ENCODE measurements around the gene COL7A1.

The COL7A1 gene

GRCh38 chr3:48595075-48595525 is at the start of gene COL7A1:
COL7A1 (minus strand) TSS chr3:48595329; CDS start chr3:48595159, 170 bp downstream.
- peaks cover 7% of the 10 kb centered on the region for H3K27me3 ChIP-seq (ENCODE audit: control insufficient read depth, insufficient read depth, low read length)
- no peak within 1 kb of the TSS for H3K9ac ChIP-seq (ENCODE audit: low read length)
- peaks cover 18% of the 10 kb centered on the region for H3K36me3 ChIP-seq (ENCODE audit: control insufficient read depth, insufficient read depth, low read length)
- peaks cover 22% of the 10 kb centered on the region for H3K4me1 ChIP-seq (ENCODE audit: control insufficient read depth, insufficient read depth, low read length)
- H3K4me3 ChIP-seq (ENCODE audit: low read length): peak within 1 kb of the TSS; percentile 7
- H3K27ac ChIP-seq (ENCODE audit: low read depth, low read length): no peak within 1 kb of the TSS

GRCh38 chr3:48642605-48643004 is 47.5 kb upstream of the COL7A1 start:
- no peak overlapping the region for H3K9ac ChIP-seq (ENCODE audit: low read length)
- no peak overlapping the region for H3K27ac ChIP-seq (ENCODE audit: low read depth, low read length)
- H3K4me3 ChIP-seq (ENCODE audit: low read length): no peak overlapping the region
- no peaks in the 10 kb centered on the region for H3K36me3 ChIP-seq (ENCODE audit: control insufficient read depth, insufficient read depth, low read length)
- no peaks in the 10 kb centered on the region for H3K4me1 ChIP-seq (ENCODE audit: control insufficient read depth, insufficient read depth, low read length)
- H3K27me3 ChIP-seq (ENCODE audit: control insufficient read depth, insufficient read depth, low read length): no peaks in the 10 kb centered on the region

- Histone ChIP-seq H3K4me1 (ENCODE audit: control insufficient read depth, insufficient read depth, low read length) (no peaks in the 10 kb centered on the region), H3K4me3 (ENCODE audit: low read length) (no peak overlapping the region), H3K9ac (ENCODE audit: low read length) (no peak overlapping the region), H3K27me3 (ENCODE audit: control insufficient read depth, insufficient read depth, low read length) (no peaks in the 10 kb centered on the region), H3K27ac (ENCODE audit: low read depth, low read length) (no peak overlapping the region), H3K36me3 (ENCODE audit: control insufficient read depth, insufficient read depth, low read length) (no peaks in the 10 kb centered on the region)
Measured at GRCh38 chr3:48641396-48641795, 46.3 kb upstream of the COL7A1 start.

GRCh38 chr3:48639944-48640606 is 44.9 kb upstream of the COL7A1 start:
- Histone ChIP-seq H3K9ac (ENCODE audit: low read length) (no peak overlapping the region), H3K4me1 (ENCODE audit: control insufficient read depth, insufficient read depth, low read length) (no peaks in the 10 kb centered on the region), H3K27ac (ENCODE audit: low read depth, low read length) (no peak overlapping the region), H3K27me3 (ENCODE audit: control insufficient read depth, insufficient read depth, low read length) (no peaks in the 10 kb centered on the region), H3K4me3 (ENCODE audit: low read length) (no peak overlapping the region), H3K36me3 (ENCODE audit: control insufficient read depth, insufficient read depth, low read length) (no peaks in the 10 kb centered on the region)

GRCh38 chr3:48637305-48637704 is 42.2 kb upstream of the COL7A1 start:
- H3K27me3 ChIP-seq (ENCODE audit: control insufficient read depth, insufficient read depth, low read length): no peaks in the 10 kb centered on the region
- no peak overlapping the region for H3K9ac ChIP-seq (ENCODE audit: low read length)
- H3K4me1 ChIP-seq (ENCODE audit: control insufficient read depth, insufficient read depth, low read length): no peaks in the 10 kb centered on the region
- peaks cover 1% of the 10 kb centered on the region for H3K36me3 ChIP-seq (ENCODE audit: control insufficient read depth, insufficient read depth, low read length)
- H3K27ac ChIP-seq (ENCODE audit: low read depth, low read length): no peak overlapping the region
- H3K4me3 ChIP-seq (ENCODE audit: low read length): no peak overlapping the region

GRCh38 chr3:48636149-48636655 is 41.1 kb upstream of the COL7A1 start:
- Histone ChIP-seq H3K4me3 (ENCODE audit: low read length) (peak overlapping the region; percentile 76), H3K27ac (ENCODE audit: low read depth, low read length) (peak overlapping the region; percentile 80), H3K27me3 (ENCODE audit: control insufficient read depth, insufficient read depth, low read length) (no peaks in the 10 kb centered on the region), H3K9ac (ENCODE audit: low read length) (peak overlapping the region; percentile 78), H3K36me3 (ENCODE audit: control insufficient read depth, insufficient read depth, low read length) (peaks cover 10% of the 10 kb centered on the region), H3K4me1 (ENCODE audit: control insufficient read depth, insufficient read depth, low read length) (no peaks in the 10 kb centered on the region)

- peak within 1 kb of the TSS; percentile 76 for H3K4me3 ChIP-seq (ENCODE audit: low read length)
- H3K36me3 ChIP-seq (ENCODE audit: control insufficient read depth, insufficient read depth, low read length): peaks cover 14% of the 10 kb centered on the region
- H3K9ac ChIP-seq (ENCODE audit: low read length): peak within 1 kb of the TSS; percentile 78
- peak within 1 kb of the TSS; percentile 80 for H3K27ac ChIP-seq (ENCODE audit: low read depth, low read length)
- H3K27me3 ChIP-seq (ENCODE audit: control insufficient read depth, insufficient read depth, low read length): no peaks in the 10 kb centered on the region
- no peaks in the 10 kb centered on the region for H3K4me1 ChIP-seq (ENCODE audit: control insufficient read depth, insufficient read depth, low read length)
Measured at GRCh38 chr3:48635222-48636021, 40.3 kb upstream of the COL7A1 start, which contains the start of gene SLC26A6. SLC26A6 (minus strand) TSS chr3:48635461; CDS start chr3:48635393, 68 bp downstream.

GRCh38 chr3:48634661-48635221 is 39.6 kb upstream of the COL7A1 start:
- H3K27ac ChIP-seq (ENCODE audit: low read depth, low read length): peak overlapping the region; percentile 69
- no peaks in the 10 kb centered on the region for H3K27me3 ChIP-seq (ENCODE audit: control insufficient read depth, insufficient read depth, low read length)

GRCh38 chr3:48633743-48634142 is 38.6 kb upstream of the COL7A1 start:
- Histone ChIP-seq H3K4me1 (ENCODE audit: control insufficient read depth, insufficient read depth, low read length) (no peaks in the 10 kb centered on the region), H3K27me3 (ENCODE audit: control insufficient read depth, insufficient read depth, low read length) (no peaks in the 10 kb centered on the region), H3K36me3 (ENCODE audit: control insufficient read depth, insufficient read depth, low read length) (peaks cover 19% of the 10 kb centered on the region), H3K27ac (ENCODE audit: low read depth, low read length) (no peak overlapping the region), H3K9ac (ENCODE audit: low read length) (no peak overlapping the region), H3K4me3 (ENCODE audit: low read length) (no peak overlapping the region)

More at GRCh38 chr3:48634661-48635221, 39.6 kb upstream of the COL7A1 start:
- Histone ChIP-seq H3K4me3 (ENCODE audit: low read length) (peak overlapping the region; percentile 76), H3K4me1 (ENCODE audit: control insufficient read depth, insufficient read depth, low read length) (no peaks in the 10 kb centered on the region), H3K36me3 (ENCODE audit: control insufficient read depth, insufficient read depth, low read length) (peaks cover 19% of the 10 kb centered on the region), H3K9ac (ENCODE audit: low read length) (peak overlapping the region; percentile 45)

- Histone ChIP-seq H3K9ac (ENCODE audit: low read length) (no peak overlapping the region), H3K36me3 (ENCODE audit: control insufficient read depth, insufficient read depth, low read length) (peaks cover 22% of the 10 kb centered on the region), H3K27me3 (ENCODE audit: control insufficient read depth, insufficient read depth, low read length) (no peaks in the 10 kb centered on the region), H3K4me3 (ENCODE audit: low read length) (no peak overlapping the region), H3K27ac (ENCODE audit: low read depth, low read length) (no peak overlapping the region), H3K4me1 (ENCODE audit: control insufficient read depth, insufficient read depth, low read length) (no peaks in the 10 kb centered on the region)
Measured at GRCh38 chr3:48633256-48633655, 38.1 kb upstream of the COL7A1 start.

- Histone ChIP-seq H3K27me3 (ENCODE audit: control insufficient read depth, insufficient read depth, low read length) (no peaks in the 10 kb centered on the region), H3K27ac (ENCODE audit: low read depth, low read length) (no peak overlapping the region), H3K36me3 (ENCODE audit: control insufficient read depth, insufficient read depth, low read length) (peaks cover 29% of the 10 kb centered on the region)
Measured at GRCh38 chr3:48631516-48632448, 36.7 kb upstream of the COL7A1 start.

More at GRCh38 chr3:48631516-48632448, 36.7 kb upstream of the COL7A1 start:
- Histone ChIP-seq H3K4me1 (ENCODE audit: control insufficient read depth, insufficient read depth, low read length) (no peaks in the 10 kb centered on the region), H3K9ac (ENCODE audit: low read length) (no peak overlapping the region), H3K4me3 (ENCODE audit: low read length) (no peak overlapping the region)
